Neural progenitor cell (in vitro differentiated cells): ENCODE measurements around the gene CCDC51. TPM values are rescaled to one million over a fixed set of nuclear protein-coding genes. Genes with fewer than 3 reads are reported as not detected.
"Not testable (repeated sequence)": the region's sequence is repeated elsewhere in the genome, so short reads cannot be mapped to it uniquely, and the experiment has no call there.

ENCODE experiments used
- DNase-seq: peaks from one replicate; pipeline ENCODE4 v3.0.0-alpha.2; 2016; ENCODE audit warnings: low spot score
- H2AFZ ChIP-seq: fragments of 200-600 bp; sonication (generic); replicated peaks from 2 replicates; pipeline ENCODE4 v1.6.1; 2016; ENCODE audit warnings: antibody characterized with exemption
- H3F3A ChIP-seq: fragments of 200-600 bp; sonication (generic); 2 replicates; pipeline ENCODE4 v1.6.1; 2016; ENCODE audit warnings: antibody characterized with exemption, low read depth
- H3K27ac ChIP-seq: fragments of 200-600 bp; sonication (generic); 2 replicates; pipeline ENCODE4 v1.5.1; 2016; ENCODE audit warnings: mild to moderate bottlenecking
- H3K27me3 ChIP-seq: fragments of 200-600 bp; sonication (generic); 2 replicates; pipeline ENCODE4 v1.6.1; 2016; ENCODE audit warnings: mild to moderate bottlenecking, moderate library complexity
- H3K36me3 ChIP-seq: fragments of 200-600 bp; sonication (generic); 2 replicates; pipeline ENCODE4 v1.5.1; 2016
- H3K4me1 ChIP-seq: fragments of 200-600 bp; sonication (generic); 2 replicates; pipeline ENCODE4 v1.6.1; 2016; ENCODE audit warnings: mixed run types
- H3K4me2 ChIP-seq: fragments of 200-600 bp; sonication (generic); 2 replicates; pipeline ENCODE4 v1.6.1; 2016
- H3K4me3 ChIP-seq: fragments of 200-600 bp; sonication (generic); 2 replicates; pipeline ENCODE4 v1.5.1; 2016
- H3K79me2 ChIP-seq: fragments of 200-600 bp; sonication (generic); 2 replicates; pipeline ENCODE4 v1.6.1; 2016; ENCODE audit warnings: low read depth
- H3K9ac ChIP-seq: fragments of 200-600 bp; sonication (generic); 2 replicates; pipeline ENCODE4 v1.6.1; 2016
- H3K9me3 ChIP-seq: fragments of 200-600 bp; sonication (generic); 2 replicates; pipeline ENCODE4 v1.5.1; 2016; ENCODE audit warnings: low read depth
- H4K20me1 ChIP-seq: fragments of 200-600 bp; sonication (generic); 2 replicates; pipeline ENCODE4 v1.6.1; 2016; ENCODE audit warnings: low read depth
- H3K27ac Mint-ChIP-seq: 3 replicates; pipeline ENCODE4 v1.8.0; 2021; ENCODE audit warnings: mixed read lengths
- H3K27me3 Mint-ChIP-seq: 2 replicates; pipeline ENCODE4 v1.8.0; 2022; ENCODE audit warnings: low read depth, mild to moderate bottlenecking, inconsistent platforms, moderate library complexity, mixed read lengths; ENCODE audit not compliant: insufficient read depth
- H3K36me3 Mint-ChIP-seq: 3 replicates; pipeline ENCODE4 v1.8.0; 2021; ENCODE audit warnings: mixed read lengths
- H3K4me1 Mint-ChIP-seq: 3 replicates; pipeline ENCODE4 v1.8.0; 2021; ENCODE audit warnings: mixed read lengths
- H3K4me3 Mint-ChIP-seq: 3 replicates; pipeline ENCODE4 v1.8.0; 2021; ENCODE audit warnings: mild to moderate bottlenecking, moderate library complexity, mixed read lengths
- H3K9me3 Mint-ChIP-seq: 3 replicates; pipeline ENCODE4 v1.8.0; 2020; ENCODE audit warnings: mixed read lengths
- CTCF ChIP-seq: fragments of 200-600 bp; sonication (generic); IDR thresholded peaks from 2 replicates; pipeline ENCODE4 v1.5.1; 2017; ENCODE audit warnings: antibody characterized with exemption, mild to moderate bottlenecking
- EZH2 ChIP-seq: fragments of 200-600 bp; sonication (generic); IDR thresholded peaks from 2 replicates; pipeline ENCODE4 v1.6.1; 2017; ENCODE audit warnings: antibody characterized with exemption, mild to moderate bottlenecking, moderate library complexity
- EZH2phosphoT487 ChIP-seq: fragments of 200-600 bp; sonication (generic); IDR thresholded peaks from 2 replicates; pipeline ENCODE4 v1.6.1; 2017; ENCODE audit warnings: antibody characterized with exemption
- total RNA-seq: library from RNA; depleted of rRNA; stranded (reverse); fragments of >200 nt; gene quantifications from 2 replicates; pipeline ENCODE4 v1.2.3, GENCODE V29; 2015; ENCODE audit warnings: low replicate concordance

Gene CCDC51
- total RNA-seq, 1 donor from 2014 or later, result 13.9 TPM

- H3K36me3 ChIP-seq, result no peaks in the 10 kb centered on the region
- H3F3A ChIP-seq, result peaks cover 25% of the 10 kb centered on the region
- H2AFZ ChIP-seq, result no peak overlapping the region
- Mint-ChIP-seq H3K9me3 (no peaks in the 10 kb centered on the region), H3K27me3 (peaks cover 7% of the 10 kb centered on the region), H3K4me1 (peaks cover 35% of the 10 kb centered on the region), H3K27ac (peak overlapping the region; percentile 96), H3K36me3 (peaks cover 16% of the 10 kb centered on the region), H3K4me3 (peak overlapping the region; percentile 72)
- H3K9ac ChIP-seq, result no peak overlapping the region
- H3K27ac ChIP-seq, result peak overlapping the region; percentile 57
- H3K9me3 ChIP-seq, result no peaks in the 10 kb centered on the region
- peaks cover 3% of the 10 kb centered on the region for H3K79me2 ChIP-seq
- H3K4me2 ChIP-seq, result no peak overlapping the region
- no peak for DNase-seq
- no peak overlapping the region for H3K4me3 ChIP-seq
- H3K27me3 ChIP-seq, result no peaks in the 10 kb centered on the region
- no peaks in the 10 kb centered on the region for H4K20me1 ChIP-seq
- H3K4me1 ChIP-seq, result peaks cover 13% of the 10 kb centered on the region
- TF ChIP-seq EZH2 (no peak), EZH2phosphoT487 (no peak)
Observed at GRCh38 chr3:48465237-48465530, 25.3 kb upstream of the CCDC51 start.

GRCh38 chr3:48464713-48465221 is 24.8 kb upstream of the CCDC51 start:
- no peak overlapping the region for H3K4me3 ChIP-seq
- H3K9me3 ChIP-seq, result no peaks in the 10 kb centered on the region
- H3K4me2 ChIP-seq, result no peak overlapping the region
- Mint-ChIP-seq H3K36me3 (peaks cover 14% of the 10 kb centered on the region), H3K4me3 (no peak overlapping the region), H3K4me1 (peaks cover 32% of the 10 kb centered on the region), H3K9me3 (no peaks in the 10 kb centered on the region), H3K27me3 (peaks cover 7% of the 10 kb centered on the region), H3K27ac (peak overlapping the region; percentile 96)
- H3K36me3 ChIP-seq, result no peaks in the 10 kb centered on the region
- H2AFZ ChIP-seq, result no peak overlapping the region
- peaks cover 25% of the 10 kb centered on the region for H3F3A ChIP-seq
- H3K9ac ChIP-seq, result no peak overlapping the region
- H3K79me2 ChIP-seq, result no peaks in the 10 kb centered on the region
- DNase-seq, result no peak
- TF ChIP-seq EZH2, result no peak
- no peaks in the 10 kb centered on the region for H3K27me3 ChIP-seq
- H3K4me1 ChIP-seq, result peaks cover 13% of the 10 kb centered on the region
- H3K27ac ChIP-seq, result peak overlapping the region; percentile 57
- no peaks in the 10 kb centered on the region for H4K20me1 ChIP-seq

GRCh38 chr3:48463703-48464102 is 23.8 kb upstream of the CCDC51 start:
- no peak for DNase-seq
- Histone ChIP-seq H3K27ac (no peak overlapping the region), H3F3A (peaks cover 25% of the 10 kb centered on the region), H3K36me3 (no peaks in the 10 kb centered on the region), H3K27me3 (no peaks in the 10 kb centered on the region), H2AFZ (no peak overlapping the region), H3K4me2 (no peak overlapping the region), H3K79me2 (no peaks in the 10 kb centered on the region), H3K9ac (no peak overlapping the region), H4K20me1 (no peaks in the 10 kb centered on the region), H3K4me1 (peaks cover 13% of the 10 kb centered on the region), H3K4me3 (no peak overlapping the region), H3K9me3 (no peaks in the 10 kb centered on the region)
- TF ChIP-seq CTCF (no peak), EZH2phosphoT487 (no peak)
- Mint-ChIP-seq H3K27me3 (peaks cover 7% of the 10 kb centered on the region), H3K9me3 (no peaks in the 10 kb centered on the region), H3K27ac (no peak overlapping the region), H3K4me1 (peaks cover 26% of the 10 kb centered on the region), H3K4me3 (no peak overlapping the region), H3K36me3 (peaks cover 8% of the 10 kb centered on the region)

- H3K4me3 Mint-ChIP-seq, H3K27ac ChIP-seq, DNase-seq, H3K9ac ChIP-seq, H3K27ac Mint-ChIP-seq, H3K27me3 Mint-ChIP-seq, H2AFZ ChIP-seq, H3K9me3 ChIP-seq, H4K20me1 ChIP-seq, H3K9me3 Mint-ChIP-seq, H3K4me2 ChIP-seq, H3K36me3 ChIP-seq, H3K36me3 Mint-ChIP-seq, H3K27me3 ChIP-seq, H3K4me3 ChIP-seq, H3K79me2 ChIP-seq: not testable (repeated sequence)
- peaks cover 19% of the 10 kb centered on the region for H3F3A ChIP-seq
- H3K4me1 Mint-ChIP-seq, result peaks cover 18% of the 10 kb centered on the region
- H3K4me1 ChIP-seq, result peaks cover 10% of the 10 kb centered on the region
Observed at GRCh38 chr3:48461767-48462166, 21.8 kb upstream of the CCDC51 start.

- Histone ChIP-seq H3K9ac (no peak overlapping the region), H2AFZ (no peak overlapping the region), H3K4me3 (no peak overlapping the region), H3K27me3 (no peaks in the 10 kb centered on the region), H3K27ac (no peak overlapping the region), H3K9me3 (no peaks in the 10 kb centered on the region), H3K4me1 (no peaks in the 10 kb centered on the region), H4K20me1 (no peaks in the 10 kb centered on the region), H3K79me2 (no peaks in the 10 kb centered on the region), H3K4me2 (no peak overlapping the region), H3F3A (peaks cover 8% of the 10 kb centered on the region), H3K36me3 (no peaks in the 10 kb centered on the region)
- no peak for DNase-seq
- TF ChIP-seq CTCF (no peak), EZH2phosphoT487 (no peak), EZH2 (no peak)
- no peaks in the 10 kb centered on the region for H3K9me3 Mint-ChIP-seq
- H3K27ac Mint-ChIP-seq, result no peak overlapping the region
- H3K27me3 Mint-ChIP-seq, result peaks cover 7% of the 10 kb centered on the region
- peaks cover 5% of the 10 kb centered on the region for H3K4me1 Mint-ChIP-seq
- H3K36me3 Mint-ChIP-seq, result peaks cover 2% of the 10 kb centered on the region
- no peak overlapping the region for H3K4me3 Mint-ChIP-seq
Observed at GRCh38 chr3:48460517-48460902, 20.6 kb upstream of the CCDC51 start.
